Spleen (tissue), 7 donors: Measurements from ENCODE around the gene TMEM19.

ENCODE experiments used
- POLR2AphosphoS5 ChIP-seq, 3 donors: sonication (generic); formaldehyde crosslinking; IDR thresholded peaks; one replicate each; pipeline ENCODE4 v1.5.1; 2017; ENCODE audit warnings: antibody characterized with exemption in 3 of 3
- TF ChIP-seq, protein P1 (sequence below), 11 experiments: fragments of 200-600 bp in 7 of 11; fragments of 450-650 bp in 4 of 11; sonication (generic) in 4 of 11; IDR thresholded peaks in 8 of 11; conservative IDR thresholded peaks in 3 of 11; 1 replicate in 7 of 11; 2 replicates in 4 of 11; pipeline versions ENCODE4 v1.4.0 to v1.8.0; 2016 to 2021; ENCODE audit warnings: antibody characterized with exemption in 11 of 11, inconsistent platforms in 4 of 11, mild to moderate bottlenecking in 1 of 11
- donor health status: DM: no; HTN: no; CAD: no; lungs with moderate emphysema.
- donor health status: DM: no; HTN: no; CAD: no.
- donor health status: DM: no; HTN: no; CAD: no.

- peak; percentile 88 to 94 (median 93) for TF ChIP-seq POLR2AphosphoS5 (IDR thresholded peaks at IDR 0.05)
- TF ChIP-seq, protein P1, sequence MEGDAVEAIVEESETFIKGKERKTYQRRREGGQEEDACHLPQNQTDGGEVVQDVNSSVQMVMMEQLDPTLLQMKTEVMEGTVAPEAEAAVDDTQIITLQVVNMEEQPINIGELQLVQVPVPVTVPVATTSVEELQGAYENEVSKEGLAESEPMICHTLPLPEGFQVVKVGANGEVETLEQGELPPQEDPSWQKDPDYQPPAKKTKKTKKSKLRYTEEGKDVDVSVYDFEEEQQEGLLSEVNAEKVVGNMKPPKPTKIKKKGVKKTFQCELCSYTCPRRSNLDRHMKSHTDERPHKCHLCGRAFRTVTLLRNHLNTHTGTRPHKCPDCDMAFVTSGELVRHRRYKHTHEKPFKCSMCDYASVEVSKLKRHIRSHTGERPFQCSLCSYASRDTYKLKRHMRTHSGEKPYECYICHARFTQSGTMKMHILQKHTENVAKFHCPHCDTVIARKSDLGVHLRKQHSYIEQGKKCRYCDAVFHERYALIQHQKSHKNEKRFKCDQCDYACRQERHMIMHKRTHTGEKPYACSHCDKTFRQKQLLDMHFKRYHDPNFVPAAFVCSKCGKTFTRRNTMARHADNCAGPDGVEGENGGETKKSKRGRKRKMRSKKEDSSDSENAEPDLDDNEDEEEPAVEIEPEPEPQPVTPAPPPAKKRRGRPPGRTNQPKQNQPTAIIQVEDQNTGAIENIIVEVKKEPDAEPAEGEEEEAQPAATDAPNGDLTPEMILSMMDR (IDR thresholded peaks at IDR 0.05 in 8 of 11, conservative IDR thresholded peaks at IDR 0.05 in 3 of 11), result peak in 7 of 11 experiments; percentile 16 to 61 (median 46)
These were observed at the start of gene TMEM19 for GRCh38 chr12:71685914-71686657.
